NT2/D1 (cell line): ENCODE results near the gene INTS11.

ENCODE experiments used
- DNase-seq: peaks from one replicate; pipeline ENCODE4 v3.0.0-alpha.2; 2011; ENCODE audit warnings: low read depth, low spot score
- H3K27me3 ChIP-seq: 2 replicates; pipeline ENCODE4 v1.6.0; 2011; ENCODE audit warnings: mild to moderate bottlenecking; ENCODE audit not compliant: insufficient read length, insufficient read depth
- H3K36me3 ChIP-seq: 2 replicates; pipeline ENCODE4 v1.6.1; 2011; ENCODE audit warnings: mild to moderate bottlenecking, low read length, mixed read lengths; ENCODE audit not compliant: insufficient read depth, insufficient read length
- H3K4me1 ChIP-seq: 2 replicates; pipeline ENCODE4 v1.5.1; 2011; ENCODE audit not compliant: insufficient read depth, insufficient read length
- H3K4me3 ChIP-seq: 2 replicates; pipeline ENCODE4 v1.5.1; 2011; ENCODE audit warnings: low read depth; ENCODE audit not compliant: insufficient read length
- H3K9ac ChIP-seq: 2 replicates; pipeline ENCODE4 v1.6.0; 2011; ENCODE audit warnings: low read depth; ENCODE audit not compliant: insufficient read length
- H3K9me3 ChIP-seq: 2 replicates; pipeline ENCODE4 v1.5.1; 2011; ENCODE audit warnings: mild to moderate bottlenecking, low read length; ENCODE audit not compliant: insufficient read depth
- SUZ12 ChIP-seq: IDR thresholded peaks from 2 replicates; pipeline ENCODE4 v1.6.1; 2011; ENCODE audit not compliant: insufficient read length, insufficient read depth; ENCODE audit errors: extremely low read depth
- YY1 ChIP-seq: IDR thresholded peaks from 2 replicates; pipeline ENCODE4 v1.6.1; 2011; ENCODE audit not compliant: insufficient read length, insufficient read depth
- ZNF274 ChIP-seq: IDR thresholded peaks from 2 replicates; pipeline ENCODE4 v1.6.1; 2011; ENCODE audit warnings: mild to moderate bottlenecking, low read depth, low read length

The INTS11 gene

DNA sequence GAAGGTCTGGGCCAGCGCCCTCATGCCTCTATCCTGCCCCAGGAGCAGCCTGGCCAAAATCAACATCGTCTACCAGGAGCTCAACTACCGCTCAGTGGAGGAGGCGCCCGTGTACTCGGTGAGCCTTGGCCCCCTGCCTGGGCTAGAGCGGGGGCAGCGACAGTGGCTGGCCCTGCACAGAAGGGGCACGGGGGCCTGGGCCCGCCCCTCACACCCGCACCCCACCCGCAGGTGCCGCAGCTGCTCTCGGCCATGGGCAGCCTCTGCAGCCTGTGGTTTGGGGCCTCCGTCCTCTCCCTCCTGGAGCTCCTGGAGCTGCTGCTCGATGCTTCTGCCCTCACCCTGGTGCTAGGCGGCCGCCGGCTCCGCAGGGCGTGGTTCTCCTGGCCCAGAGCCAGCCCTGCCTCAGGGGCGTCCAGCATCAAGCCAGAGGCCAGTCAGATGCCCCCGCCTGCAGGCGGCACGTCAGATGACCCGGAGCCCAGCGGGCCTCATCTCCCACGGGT lies 33.4 kb downstream of the INTS11 start:
- peaks cover 18% of the 10 kb centered on the region for H3K36me3 ChIP-seq
- no peak for DNase-seq
- H3K9ac ChIP-seq = peak overlapping the region; percentile 42

DNA sequence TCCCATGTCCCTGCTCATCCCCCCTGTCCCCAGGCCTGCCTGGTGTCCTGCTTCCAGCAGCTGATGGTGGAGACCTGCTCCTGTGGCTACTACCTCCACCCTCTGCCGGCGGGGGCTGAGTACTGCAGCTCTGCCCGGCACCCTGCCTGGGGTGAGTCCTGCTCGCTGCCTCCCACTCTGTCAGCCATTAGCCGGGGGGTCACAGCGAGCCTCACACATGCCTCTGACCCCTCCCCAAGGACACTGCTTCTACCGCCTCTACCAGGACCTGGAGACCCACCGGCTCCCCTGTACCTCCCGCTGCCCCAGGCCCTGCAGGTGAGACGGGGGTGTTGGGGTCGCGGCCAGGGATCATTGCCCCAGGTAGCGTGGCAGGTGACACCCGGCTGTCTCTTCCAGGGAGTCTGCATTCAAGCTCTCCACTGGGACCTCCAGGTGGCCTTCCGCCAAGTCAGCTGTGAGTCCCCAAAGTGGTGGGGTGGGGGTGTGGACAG lies 34.2 kb downstream of the INTS11 start:
- H3K4me1 ChIP-seq = peaks cover 8% of the 10 kb centered on the region
- no peak for DNase-seq
- H3K9ac ChIP-seq = no peak overlapping the region
- peaks cover 15% of the 10 kb centered on the region for H3K36me3 ChIP-seq
- H3K9me3 ChIP-seq = no peaks in the 10 kb centered on the region
- no peaks in the 10 kb centered on the region for H3K27me3 ChIP-seq
- no peak overlapping the region for H3K4me3 ChIP-seq
- TF ChIP-seq SUZ12 (no peak), ZNF274 (no peak), YY1 (no peak)

More for the DNA sequence above, 33.4 kb downstream of the INTS11 start:
- Histone ChIP-seq H3K4me1 (peaks cover 8% of the 10 kb centered on the region), H3K27me3 (no peaks in the 10 kb centered on the region), H3K9me3 (no peaks in the 10 kb centered on the region), H3K4me3 (no peak overlapping the region)
- no peak for TF ChIP-seq ZNF274
- no peak for TF ChIP-seq SUZ12
- TF ChIP-seq YY1 = no peak

DNA sequence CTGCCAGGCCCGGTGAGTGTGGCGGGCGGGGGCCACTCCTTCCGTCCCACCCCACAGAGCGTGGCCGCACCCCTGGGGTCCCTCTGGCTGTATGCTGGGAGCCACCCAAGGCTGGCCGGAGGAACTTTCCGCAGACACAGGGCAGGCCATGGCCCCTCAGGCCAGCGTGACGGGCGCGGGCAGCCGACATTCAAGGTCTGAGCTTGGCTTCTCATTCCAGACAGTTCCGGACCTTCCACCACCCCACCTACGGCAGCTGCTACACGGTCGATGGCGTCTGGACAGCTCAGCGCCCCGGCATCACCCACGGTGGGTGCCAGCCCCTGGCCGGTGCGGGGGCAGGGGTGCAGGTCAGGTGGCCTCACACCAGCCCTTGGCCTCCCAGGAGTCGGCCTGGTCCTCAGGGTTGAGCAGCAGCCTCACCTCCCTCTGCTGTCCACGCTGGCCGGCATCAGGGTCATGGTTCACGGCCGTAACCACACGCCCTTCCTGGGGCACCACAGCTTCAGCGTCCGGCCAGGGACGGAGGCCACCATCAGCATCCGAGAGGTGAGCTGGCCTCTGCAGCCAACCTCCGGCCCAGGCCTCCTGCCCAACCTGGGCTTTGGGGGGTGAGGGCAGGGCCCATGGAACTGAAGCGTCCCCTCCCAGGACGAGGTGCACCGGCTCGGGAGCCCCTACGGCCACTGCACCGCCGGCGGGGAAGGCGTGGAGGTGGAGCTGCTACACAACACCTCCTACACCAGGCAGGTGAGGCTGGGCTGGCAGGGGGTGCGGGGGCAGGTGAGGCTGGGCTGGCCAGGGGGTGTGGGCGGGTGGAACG lies 37.0 kb downstream of the INTS11 start:
- H3K4me3 ChIP-seq = no peak overlapping the region
- DNase-seq = no peak
- no peaks in the 10 kb centered on the region for H3K9me3 ChIP-seq
- H3K4me1 ChIP-seq = peaks cover 10% of the 10 kb centered on the region
- TF ChIP-seq SUZ12 = no peak
- TF ChIP-seq YY1 = no peak
- no peaks in the 10 kb centered on the region for H3K36me3 ChIP-seq
- H3K9ac ChIP-seq = no peak overlapping the region
- no peaks in the 10 kb centered on the region for H3K27me3 ChIP-seq

DNA sequence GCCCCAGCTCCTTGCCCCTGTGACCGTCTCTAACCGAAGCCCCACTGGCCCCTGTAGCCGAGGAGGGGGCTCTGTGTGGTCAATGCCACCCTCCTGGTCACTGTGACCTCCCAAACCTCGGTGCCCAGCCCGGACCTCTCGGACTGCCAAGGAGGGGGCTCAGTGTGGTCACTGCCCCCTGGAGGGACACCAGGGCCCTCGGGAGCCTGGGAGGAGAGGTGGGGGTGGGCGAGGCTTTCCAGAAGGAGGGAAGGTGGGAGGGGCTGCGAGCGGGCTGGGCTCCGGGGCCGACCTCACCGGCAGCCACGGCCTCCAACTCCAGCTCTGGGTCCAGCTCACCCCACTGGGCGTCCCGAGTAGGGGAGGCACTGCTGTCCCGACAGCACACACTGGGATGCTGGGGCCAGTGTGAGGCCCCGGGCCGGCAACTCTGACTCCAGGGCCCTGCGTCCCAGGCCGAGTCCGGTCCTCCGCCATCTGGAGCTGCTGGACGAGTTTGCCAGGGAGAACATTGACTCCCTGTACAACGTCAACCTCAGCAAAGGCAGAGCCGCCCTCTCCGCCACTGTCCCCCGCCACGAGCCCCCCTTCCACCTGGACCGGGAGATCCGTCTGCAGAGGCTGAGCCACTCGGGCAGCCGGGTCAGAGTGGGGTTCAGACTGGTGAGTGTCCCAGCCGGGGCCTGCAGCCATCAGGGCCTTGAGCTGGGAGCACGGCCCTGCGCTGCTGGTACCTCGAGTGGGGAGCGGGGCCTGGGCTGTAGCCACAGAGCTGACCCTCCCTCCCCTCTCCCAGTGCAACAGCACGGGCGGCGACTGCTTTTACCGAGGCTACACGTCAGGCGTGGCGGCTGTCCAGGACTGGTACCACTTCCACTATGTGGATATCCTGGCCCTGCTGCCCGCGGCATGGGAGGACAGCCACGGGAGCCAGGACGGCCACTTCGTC lies 37.9 kb downstream of the INTS11 start:
- DNase-seq = no peak
- H3K4me3 ChIP-seq = no peak overlapping the region

GRCh38 chr1:1285611-1286311 lies 38.7 kb downstream of the INTS11 start:
- TF ChIP-seq SUZ12 = no peak
- TF ChIP-seq ZNF274 = no peak
- TF ChIP-seq YY1 = no peak
- Histone ChIP-seq H3K4me1 (peaks cover 4% of the 10 kb centered on the region), H3K9ac (no peak overlapping the region), H3K36me3 (no peaks in the 10 kb centered on the region), H3K4me3 (no peak overlapping the region), H3K27me3 (no peaks in the 10 kb centered on the region), H3K9me3 (no peaks in the 10 kb centered on the region)
- DNase-seq = no peak

More for the DNA sequence above, 37.9 kb downstream of the INTS11 start:
- Histone ChIP-seq H3K9ac (no peak overlapping the region), H3K27me3 (no peaks in the 10 kb centered on the region), H3K9me3 (no peaks in the 10 kb centered on the region), H3K4me1 (peaks cover 5% of the 10 kb centered on the region), H3K36me3 (no peaks in the 10 kb centered on the region)
- TF ChIP-seq ZNF274 (no peak), SUZ12 (no peak), YY1 (no peak)

- no peak for DNase-seq
- Histone ChIP-seq H3K9ac (no peak overlapping the region), H3K4me1 (peaks cover 2% of the 10 kb centered on the region), H3K4me3 (no peak overlapping the region), H3K36me3 (no peaks in the 10 kb centered on the region), H3K9me3 (no peaks in the 10 kb centered on the region), H3K27me3 (no peaks in the 10 kb centered on the region)
- TF ChIP-seq YY1 (no peak), SUZ12 (no peak), ZNF274 (no peak)
Measured at GRCh38 chr1:1285102-1285571, 39.3 kb downstream of the INTS11 start.
